Endodermal cell (in vitro differentiated cells): ENCODE measurements around the gene SALL3. TPM values are rescaled to one million over a fixed set of nuclear protein-coding genes. Genes with fewer than 3 reads are reported as not detected.
A peak's percentile ranks its signal among the peaks of the same experiment; 100 is the strongest.

Experiments
- DNase-seq: peaks from one replicate; pipeline ENCODE4 v3.0.0-alpha.2; 2017
- H3K27ac ChIP-seq: 2 replicates; pipeline ENCODE4 v1.5.1; 2013; ENCODE audit warnings: mild to moderate bottlenecking, low read depth, low read length, moderate library complexity
- H3K27me3 ChIP-seq: 2 replicates; pipeline ENCODE4 v1.6.1; 2013; ENCODE audit warnings: mild to moderate bottlenecking, low read length, moderate library complexity; ENCODE audit not compliant: insufficient read depth, control insufficient read depth, poor library complexity, severe bottlenecking
- H3K36me3 ChIP-seq: 2 replicates; pipeline ENCODE4 v1.7.0; 2013; ENCODE audit warnings: mild to moderate bottlenecking, low read length, moderate library complexity; ENCODE audit not compliant: control insufficient read depth, insufficient read depth
- H3K4me1 ChIP-seq: one replicate; pipeline ENCODE4 v1.7.0; 2013; ENCODE audit warnings: low read length; ENCODE audit not compliant: control insufficient read depth, insufficient read depth
- H3K4me3 ChIP-seq: 2 replicates; pipeline ENCODE4 v1.5.1; 2013; ENCODE audit warnings: mild to moderate bottlenecking, low read length, moderate library complexity
- H3K9ac ChIP-seq: 2 replicates; pipeline ENCODE4 v1.6.1; 2013; ENCODE audit warnings: mild to moderate bottlenecking, low read length, moderate library complexity; ENCODE audit not compliant: poor library complexity, severe bottlenecking; ENCODE audit errors: extremely low read depth
- H3K9me3 ChIP-seq: 2 replicates; pipeline ENCODE4 v1.6.1; 2013; ENCODE audit warnings: mild to moderate bottlenecking, low read length, moderate library complexity; ENCODE audit not compliant: control insufficient read depth
- H3K27ac Mint-ChIP-seq: 2 replicates; pipeline ENCODE4 v1.8.0; 2020; ENCODE audit warnings: mixed read lengths
- H3K27me3 Mint-ChIP-seq: 2 replicates; pipeline ENCODE4 v1.8.0; 2021; ENCODE audit warnings: mild to moderate bottlenecking, mixed read lengths; ENCODE audit not compliant: insufficient read depth
- H3K36me3 Mint-ChIP-seq: 2 replicates; pipeline ENCODE4 v1.8.0; 2020; ENCODE audit warnings: low read depth, mixed read lengths
- H3K4me1 Mint-ChIP-seq: 2 replicates; pipeline ENCODE4 v1.8.0; 2020; ENCODE audit warnings: mixed read lengths
- H3K4me3 Mint-ChIP-seq: 2 replicates; pipeline ENCODE4 v1.8.0; 2020; ENCODE audit warnings: mild to moderate bottlenecking, moderate library complexity, mixed read lengths
- H3K9me3 Mint-ChIP-seq: 2 replicates; pipeline ENCODE4 v1.8.0; 2020; ENCODE audit warnings: mild to moderate bottlenecking, mixed read lengths
- WGBS, 2 experiments: methylation state at CpG; one replicate each; pipeline versions ENCODE4 v1.1.5 to v1.1.7; 2013; ENCODE audit warnings: missing lambda C conversion rate in 2 of 2, mixed read lengths in 1 of 2; ENCODE audit not compliant: insufficient coverage in 1 of 2, insufficient read length in 1 of 2; 5-methylcytosine and 5-hydroxymethylcytosine counted together
- total RNA-seq, 2 donors: library from RNA; stranded (reverse); fragmentation: NEBNext Ultra II Directional in 1 of 2; extraction: Animal tissue kit (Norgen Biotek cat#: 25700) in 1 of 2; gene quantifications; 2 replicates in 1 of 2; 3 replicates in 1 of 2; pipeline ENCODE4 v1.2.1, GENCODE V29; 2021
- TF ChIP-seq, protein P1 (sequence below): fragments of 200-600 bp; sonication (generic); conservative IDR thresholded peaks from 2 replicates; pipeline ENCODE4 v1.5.0; 2021; ENCODE audit warnings: antibody characterized with exemption, mild to moderate bottlenecking

Gene SALL3
- total RNA-seq, 2 donors from 2014 or later = 9.5 to 36.4 TPM

- Mint-ChIP-seq H3K4me1 (peaks cover 13% of the 10 kb centered on the region), H3K4me3 (no peak overlapping the region), H3K27ac (no peak overlapping the region), H3K36me3 (peaks cover 59% of the 10 kb centered on the region), H3K9me3 (peaks cover 7% of the 10 kb centered on the region), H3K27me3 (no peaks in the 10 kb centered on the region)
- TF ChIP-seq, protein P1, sequence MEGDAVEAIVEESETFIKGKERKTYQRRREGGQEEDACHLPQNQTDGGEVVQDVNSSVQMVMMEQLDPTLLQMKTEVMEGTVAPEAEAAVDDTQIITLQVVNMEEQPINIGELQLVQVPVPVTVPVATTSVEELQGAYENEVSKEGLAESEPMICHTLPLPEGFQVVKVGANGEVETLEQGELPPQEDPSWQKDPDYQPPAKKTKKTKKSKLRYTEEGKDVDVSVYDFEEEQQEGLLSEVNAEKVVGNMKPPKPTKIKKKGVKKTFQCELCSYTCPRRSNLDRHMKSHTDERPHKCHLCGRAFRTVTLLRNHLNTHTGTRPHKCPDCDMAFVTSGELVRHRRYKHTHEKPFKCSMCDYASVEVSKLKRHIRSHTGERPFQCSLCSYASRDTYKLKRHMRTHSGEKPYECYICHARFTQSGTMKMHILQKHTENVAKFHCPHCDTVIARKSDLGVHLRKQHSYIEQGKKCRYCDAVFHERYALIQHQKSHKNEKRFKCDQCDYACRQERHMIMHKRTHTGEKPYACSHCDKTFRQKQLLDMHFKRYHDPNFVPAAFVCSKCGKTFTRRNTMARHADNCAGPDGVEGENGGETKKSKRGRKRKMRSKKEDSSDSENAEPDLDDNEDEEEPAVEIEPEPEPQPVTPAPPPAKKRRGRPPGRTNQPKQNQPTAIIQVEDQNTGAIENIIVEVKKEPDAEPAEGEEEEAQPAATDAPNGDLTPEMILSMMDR = no peak
- no peak overlapping the region for H3K9ac ChIP-seq
- no peak overlapping the region for H3K27ac ChIP-seq
- WGBS, 2 experiments = 94 to 96% methylated on average over 10 to 38 of the region's 38 CpGs
- H3K36me3 ChIP-seq = peaks cover 5% of the 10 kb centered on the region
- H3K27me3 ChIP-seq = no peaks in the 10 kb centered on the region
- H3K9me3 ChIP-seq = no peaks in the 10 kb centered on the region
- H3K4me1 ChIP-seq = no peaks in the 10 kb centered on the region
- H3K4me3 ChIP-seq = no peak overlapping the region
- DNase-seq = no peak
Measured at GRCh38 chr18:78994531-78994930, 14.9 kb downstream of the SALL3 start.

- peaks cover 8% of the 10 kb centered on the region for H3K36me3 ChIP-seq
- no peak overlapping the region for H3K27ac Mint-ChIP-seq
- H3K9me3 Mint-ChIP-seq = peaks cover 7% of the 10 kb centered on the region
- no peak overlapping the region for H3K9ac ChIP-seq
- H3K4me1 ChIP-seq = no peaks in the 10 kb centered on the region
- no peak overlapping the region for H3K27ac ChIP-seq
- DNase-seq = no peak
- WGBS, 2 experiments = 95 to 98% methylated on average over 33 to 44 of the region's 44 CpGs
- H3K27me3 ChIP-seq = no peaks in the 10 kb centered on the region
- no peak overlapping the region for H3K4me3 ChIP-seq
- H3K27me3 Mint-ChIP-seq = no peaks in the 10 kb centered on the region
- no peak overlapping the region for H3K4me3 Mint-ChIP-seq
- H3K36me3 Mint-ChIP-seq = peaks cover 64% of the 10 kb centered on the region
- TF ChIP-seq, protein P1 = no peak
- H3K4me1 Mint-ChIP-seq = peaks cover 8% of the 10 kb centered on the region
- no peaks in the 10 kb centered on the region for H3K9me3 ChIP-seq
Measured at GRCh38 chr18:78994977-78995582, 15.5 kb downstream of the SALL3 start.

DNA sequence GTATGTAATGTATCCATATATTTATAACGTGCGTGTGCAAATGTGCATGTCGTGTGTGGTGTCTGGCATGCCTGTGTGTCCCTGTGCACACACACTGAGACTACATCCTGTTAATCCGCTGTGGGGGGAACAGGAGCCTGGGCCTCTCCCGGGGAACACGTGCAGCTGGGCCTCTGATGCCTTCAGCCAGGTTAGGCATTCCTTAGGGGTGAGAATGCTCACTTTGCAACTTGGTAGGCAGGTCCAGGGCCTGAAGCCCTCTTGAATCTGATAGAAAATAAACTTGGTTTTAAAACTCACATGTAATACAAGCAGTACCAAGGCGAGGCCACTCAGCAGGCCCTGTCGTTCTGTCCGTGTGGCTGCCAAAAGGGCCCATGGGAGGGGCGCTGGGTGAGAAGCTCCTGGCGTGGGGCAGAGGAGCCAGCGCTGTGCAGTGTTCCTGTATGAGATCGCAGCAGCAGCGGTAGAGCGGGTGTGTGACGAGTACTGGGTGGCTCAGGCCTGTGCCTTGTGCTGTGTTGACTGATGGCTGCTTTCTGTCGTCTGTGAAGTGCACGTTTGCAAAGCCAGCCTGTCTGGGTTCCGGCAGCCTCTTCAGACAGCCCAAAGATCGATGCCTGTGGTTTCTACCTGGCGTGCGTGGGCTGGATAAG is 16.2 kb downstream of the SALL3 start:
- peaks cover 7% of the 10 kb centered on the region for H3K9me3 Mint-ChIP-seq

More for the DNA sequence above, 16.2 kb downstream of the SALL3 start:
- H3K27ac Mint-ChIP-seq = peak overlapping the region; percentile 44
- H3K4me1 Mint-ChIP-seq = peaks cover under 1% of the 10 kb centered on the region
- Histone ChIP-seq H3K4me3 (no peak overlapping the region), H3K4me1 (no peaks in the 10 kb centered on the region), H3K27ac (no peak overlapping the region), H3K36me3 (peaks cover 9% of the 10 kb centered on the region), H3K9me3 (no peaks in the 10 kb centered on the region), H3K9ac (no peak overlapping the region), H3K27me3 (no peaks in the 10 kb centered on the region)
- H3K36me3 Mint-ChIP-seq = peaks cover 65% of the 10 kb centered on the region
- no peak for DNase-seq
- WGBS, 2 experiments = 94 to 95% methylated on average over 15 to 22 of the region's 22 CpGs
- TF ChIP-seq, protein P1 = no peak
- no peak overlapping the region for H3K4me3 Mint-ChIP-seq
- H3K27me3 Mint-ChIP-seq = no peaks in the 10 kb centered on the region
